GM23248 (cell line): ENCODE results near the gene SPINT2.

Source experiments
- EZH2 ChIP-seq: fragments of 200-600 bp; sonication (generic); IDR thresholded peaks from 2 replicates; pipeline ENCODE4 v1.6.1; 2018; ENCODE audit warnings: antibody characterized with exemption, mild to moderate bottlenecking; ENCODE audit not compliant: insufficient read depth, poor library complexity, severe bottlenecking
- EZH2phosphoT487 ChIP-seq: fragments of 200-600 bp; sonication (generic); IDR thresholded peaks from 2 replicates; pipeline ENCODE4 v1.6.1; 2018; ENCODE audit warnings: antibody characterized with exemption, moderate library complexity, mild to moderate bottlenecking, low read depth; ENCODE audit not compliant: insufficient read depth

DNA sequence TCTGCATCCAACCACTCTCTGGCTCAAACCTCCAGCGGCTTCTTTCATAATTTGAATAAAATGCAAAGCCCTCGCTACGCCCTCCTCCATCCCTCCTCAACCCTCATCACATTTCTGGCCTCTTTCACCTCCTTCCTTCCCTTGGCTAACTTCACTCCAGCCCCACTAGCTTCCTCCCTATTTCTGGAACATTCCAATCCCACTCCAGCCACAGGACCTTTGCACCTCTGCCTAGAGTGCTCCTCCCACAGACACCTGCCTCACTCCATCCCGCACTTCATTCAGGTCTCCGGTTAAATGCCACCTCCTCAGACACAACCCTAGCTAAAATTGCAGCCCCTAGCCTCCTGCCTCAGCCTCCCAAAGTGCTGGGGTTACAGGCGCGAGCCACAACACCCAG lies 32.5 kb upstream of the SPINT2 start:
- no peak for TF ChIP-seq EZH2
- TF ChIP-seq EZH2phosphoT487 = no peak
